Right lung (tissue), 5 donors: ENCODE data around the gene UVSSA. TPM values are rescaled to one million over a fixed set of nuclear protein-coding genes. Genes with fewer than 3 reads are reported as not detected.
"Not testable (repeated sequence)": the region's sequence is repeated elsewhere in the genome, so short reads cannot be mapped to it uniquely, and the experiment has no call there.

Source experiments
- DNase-seq, 2 donors: peaks; one replicate each; pipeline ENCODE4 v3.0.0-alpha.2; 2013
- polyA plus RNA-seq, 5 donors: library from polyadenylated mRNA; unstranded; fragments of 120-200 nt; gene quantifications; one replicate each; pipeline versions ENCODE4 v1.2.1 to v1.2.3, GENCODE V29; 2013; ENCODE audit warnings: inconsistent platforms in 1 of 5, low replicate concordance in 1 of 5; ENCODE audit not compliant: insufficient read length in 5 of 5, insufficient read depth in 1 of 5

UVSSA gene
- polyA plus RNA-seq, 5 donors = 9.6 to 21.2 (median 15.5) TPM

DNA sequence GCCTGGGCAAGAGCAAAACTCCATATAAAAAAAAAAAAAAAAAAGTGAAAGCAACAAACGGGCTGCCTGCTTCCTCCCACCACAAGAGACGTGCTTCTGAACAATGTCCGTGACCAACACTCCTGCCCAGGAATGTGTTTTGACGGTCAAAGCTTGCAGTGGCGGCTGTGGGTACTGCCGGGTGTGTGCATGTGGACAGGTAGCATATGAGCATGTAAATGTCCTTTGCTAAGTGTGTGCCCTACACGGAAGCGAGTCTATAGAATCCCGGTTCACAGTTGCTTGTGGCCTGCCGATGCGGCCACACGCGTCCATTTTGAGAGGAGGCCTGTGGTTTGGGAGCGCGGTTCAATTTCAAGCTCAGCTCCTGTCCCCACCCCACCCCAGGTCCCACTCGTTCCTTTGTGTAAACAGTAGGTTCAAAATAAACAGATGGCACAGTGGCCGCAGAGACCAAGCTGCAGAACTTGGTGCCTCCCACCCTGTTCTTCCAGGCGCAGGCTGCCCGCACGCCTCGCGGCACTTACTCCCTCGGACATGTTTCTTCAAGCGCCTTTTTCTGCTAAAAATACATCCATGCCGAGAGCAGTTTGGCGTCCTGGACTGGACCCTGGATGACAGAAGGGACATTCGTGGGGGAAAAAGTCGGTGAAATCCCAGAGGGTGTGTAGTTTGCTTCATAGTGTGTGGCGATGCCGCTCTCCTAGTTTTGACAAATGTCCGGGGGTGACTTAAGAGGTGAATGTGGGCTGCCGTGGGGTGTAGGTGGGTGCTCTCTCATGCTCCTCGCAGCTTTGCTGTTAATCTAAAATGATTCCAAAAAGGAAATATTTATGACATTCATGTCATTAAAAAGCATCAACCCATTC lies 70.7 kb downstream of the UVSSA start:
- no peak for DNase-seq

- no peak for DNase-seq
Measured at GRCh38 chr4:1418494-1419285, 71.7 kb downstream of the UVSSA start.

- no peak for DNase-seq
Measured at GRCh38 chr4:1419708-1420107, 72.7 kb downstream of the UVSSA start.

GRCh38 chr4:1421657-1422056 lies 74.6 kb downstream of the UVSSA start:
- no peak for DNase-seq

DNA sequence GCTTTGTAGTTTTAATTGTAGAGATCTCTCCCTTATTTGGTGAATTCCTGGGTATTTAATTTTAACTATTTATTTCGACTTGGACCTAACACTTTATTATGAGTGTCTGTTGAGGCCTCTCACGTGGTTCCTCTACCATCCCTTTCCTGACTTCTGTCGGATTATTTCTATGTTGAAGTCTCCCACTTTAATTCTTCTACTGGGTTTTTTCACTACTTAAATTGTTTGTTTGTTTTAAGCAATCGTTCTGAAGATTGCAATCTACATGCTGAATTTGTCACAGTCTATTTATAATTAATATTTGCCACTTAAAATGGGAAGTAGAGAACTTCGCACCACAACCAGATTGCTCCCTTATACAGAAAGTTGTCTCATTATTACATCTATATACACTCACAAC lies 80.0 kb downstream of the UVSSA start:
- DNase-seq = no peak

DNA sequence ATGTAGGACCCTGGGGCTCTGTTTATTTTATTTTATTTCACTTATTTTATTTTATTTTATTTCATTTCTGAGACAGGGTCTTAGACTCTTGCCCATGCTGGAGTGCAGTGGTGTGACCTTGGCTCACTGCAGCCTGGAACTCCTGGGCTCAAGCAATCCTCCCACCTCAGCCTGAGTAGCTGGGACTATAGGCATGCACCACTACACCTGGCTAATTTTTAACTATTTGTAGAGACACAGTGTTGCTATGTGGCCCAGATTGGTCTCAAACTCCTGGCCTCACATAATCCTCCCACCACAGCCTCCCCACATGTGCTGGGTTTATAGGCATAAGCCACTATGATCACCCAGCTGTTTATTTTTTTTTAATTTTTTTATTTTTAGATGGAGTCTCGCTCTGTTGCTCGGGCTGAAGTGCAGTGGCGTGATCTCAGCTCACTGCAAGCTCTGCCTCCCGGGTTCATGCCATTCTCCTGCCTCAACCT lies 96.7 kb downstream of the UVSSA start:
- not testable (repeated sequence) for DNase-seq

Other genes starting within 250 kb of the UVSSA start
- gene RNF212, start 233.6 kb upstream of the UVSSA start, polyA plus RNA-seq = 10 to 100 TPM in 3 of 5 donors, 1 to 10 TPM in 2; 6.1 to 11.8 (median 11.0) TPM
- gene SPON2, start 174.6 kb upstream of the UVSSA start, polyA plus RNA-seq = 10 to 100 TPM in 4 of 5 donors, 1 to 10 TPM in 1; 6.9 to 47.5 (median 17.0) TPM
- 100 to 1,000 TPM in 4 of 5 donors, 10 to 100 TPM in 1; 81.1 to 178 (median 115) TPM for gene CTBP1, start 98.1 kb upstream of the UVSSA start, polyA plus RNA-seq
- 10 to 100 TPM; 44.4 to 69.1 (median 58.5) TPM for gene MAEA, start 57.3 kb upstream of the UVSSA start, polyA plus RNA-seq
- not detected for gene NKX1-1, start 59.2 kb downstream of the UVSSA start, polyA plus RNA-seq